ENCODE data around the gene GATD1. TPM values are rescaled to one million over a fixed set of nuclear protein-coding genes. Genes with fewer than 3 reads are reported as not detected.
"Not testable (repeated sequence)": the region's sequence is repeated elsewhere in the genome, so short reads cannot be mapped to it uniquely, and the experiment has no call there.

The GATD1 gene
- polyA plus RNA-seq, 1 experiment = 37.9 TPM

- no peaks in the 10 kb centered on the region for H3K36me3 ChIP-seq (ENCODE audit: control insufficient read depth, insufficient read depth, low read length)
Measured at GRCh38 chr11:745428-745827, 31.9 kb downstream of the GATD1 start.

GRCh38 chr11:742571-743201, 34.6 kb downstream of the GATD1 start:
- ChIA-PET CTCF (no interaction called here), POLR2A (no interaction called here)
- no peak for DNase-seq (ENCODE audit: low read depth)
- Histone ChIP-seq H3K36me3 (ENCODE audit: control insufficient read depth, insufficient read depth, low read length) (no peaks in the 10 kb centered on the region), H3K27me3 (ENCODE audit: control insufficient read depth, insufficient read depth, low read length) (no peaks in the 10 kb centered on the region), H3K4me3 (ENCODE audit: low read depth, low read length) (no peak overlapping the region)
- no peak for TF ChIP-seq CTCF (IDR thresholded peaks at IDR 0.05; ENCODE audit: insufficient read depth, low read depth, low read length)

More at GRCh38 chr11:745428-745827, 31.9 kb downstream of the GATD1 start:
- no peak for DNase-seq (ENCODE audit: low read depth)
- TF ChIP-seq CTCF (IDR thresholded peaks at IDR 0.05; ENCODE audit: insufficient read depth, low read depth, low read length) = no peak
- H3K27me3 ChIP-seq (ENCODE audit: control insufficient read depth, insufficient read depth, low read length) = no peaks in the 10 kb centered on the region
- H3K4me3 ChIP-seq (ENCODE audit: low read depth, low read length) = no peak overlapping the region
- ChIA-PET CTCF (interaction anchor here (0.6 to 2.6 kb wide), 3 partner anchors 18 to 210 kb away, joined by 4 to 11 read pairs (median 5); no protein-coding TSS in a partner anchor), POLR2A (interaction anchor here (0.7 kb wide), 2 partner anchors 65 to 91 kb away, joined by 3 to 4 read pairs; no protein-coding TSS in a partner anchor)

- H3K4me3 ChIP-seq (ENCODE audit: low read depth, low read length) = no peak overlapping the region
- no peaks in the 10 kb centered on the region for H3K27me3 ChIP-seq (ENCODE audit: control insufficient read depth, insufficient read depth, low read length)
- POLR2A ChIA-PET = no interaction called here
- no peak for TF ChIP-seq CTCF (IDR thresholded peaks at IDR 0.05; ENCODE audit: insufficient read depth, low read depth, low read length)
- CTCF ChIA-PET = no interaction called here
- no peak for DNase-seq (ENCODE audit: low read depth)
- H3K36me3 ChIP-seq (ENCODE audit: control insufficient read depth, insufficient read depth, low read length) = no peaks in the 10 kb centered on the region
Measured at GRCh38 chr11:742156-742546, 35.1 kb downstream of the GATD1 start.

GRCh38 chr11:737899-738298, 39.4 kb downstream of the GATD1 start:
- not testable (repeated sequence) for DNase-seq (ENCODE audit: low read depth)

GRCh38 chr11:737366-737765, 39.9 kb downstream of the GATD1 start:
- Histone ChIP-seq H3K27me3 (ENCODE audit: control insufficient read depth, insufficient read depth, low read length) (peaks cover 1% of the 10 kb centered on the region), H3K36me3 (ENCODE audit: control insufficient read depth, insufficient read depth, low read length) (no peaks in the 10 kb centered on the region), H3K4me3 (ENCODE audit: low read depth, low read length) (no peak overlapping the region)
- no peak for DNase-seq (ENCODE audit: low read depth)
- CTCF ChIA-PET = interaction anchor here (0.9 to 3.4 kb wide), 2 partner anchors 10 kb away, joined by 4 to 22 read pairs; partner anchors contain the start of gene TALDO1
- POLR2A ChIA-PET = no interaction called here
- TF ChIP-seq CTCF (IDR thresholded peaks at IDR 0.05; ENCODE audit: insufficient read depth, low read depth, low read length) = no peak

More at GRCh38 chr11:737899-738298, 39.4 kb downstream of the GATD1 start:
- H3K27me3 ChIP-seq (ENCODE audit: control insufficient read depth, insufficient read depth, low read length); H3K36me3 ChIP-seq (ENCODE audit: control insufficient read depth, insufficient read depth, low read length); H3K4me3 ChIP-seq (ENCODE audit: low read depth, low read length); POLR2A ChIA-PET: not testable (repeated sequence)
- CTCF ChIA-PET = interaction anchor here (0.9 to 3.4 kb wide), 2 partner anchors 9 to 10 kb away, joined by 4 to 22 read pairs; partner anchors contain the start of gene TALDO1

- DNase-seq (ENCODE audit: low read depth); POLR2A ChIA-PET; H3K36me3 ChIP-seq (ENCODE audit: control insufficient read depth, insufficient read depth, low read length); H3K27me3 ChIP-seq (ENCODE audit: control insufficient read depth, insufficient read depth, low read length); H3K4me3 ChIP-seq (ENCODE audit: low read depth, low read length); CTCF ChIA-PET: not testable (repeated sequence)
Measured at GRCh38 chr11:734541-734940, 42.7 kb downstream of the GATD1 start.

Measured in BJ (cell line).